NCI-H2196 treated with DMSO at 0.1 percent for 48 hours (cell line): ENCODE data around the gene UBXN2A.
"Not testable (repeated sequence)": the region's sequence is repeated elsewhere in the genome, so short reads cannot be mapped to it uniquely, and the experiment has no call there.

ENCODE experiments used
- DNase-seq: peaks from one replicate; lab custom pipeline; 2025; ENCODE audit not compliant: unreplicated experiment; lab: John Stamatoyannopoulos, UW

Gene UBXN2A

DNA sequence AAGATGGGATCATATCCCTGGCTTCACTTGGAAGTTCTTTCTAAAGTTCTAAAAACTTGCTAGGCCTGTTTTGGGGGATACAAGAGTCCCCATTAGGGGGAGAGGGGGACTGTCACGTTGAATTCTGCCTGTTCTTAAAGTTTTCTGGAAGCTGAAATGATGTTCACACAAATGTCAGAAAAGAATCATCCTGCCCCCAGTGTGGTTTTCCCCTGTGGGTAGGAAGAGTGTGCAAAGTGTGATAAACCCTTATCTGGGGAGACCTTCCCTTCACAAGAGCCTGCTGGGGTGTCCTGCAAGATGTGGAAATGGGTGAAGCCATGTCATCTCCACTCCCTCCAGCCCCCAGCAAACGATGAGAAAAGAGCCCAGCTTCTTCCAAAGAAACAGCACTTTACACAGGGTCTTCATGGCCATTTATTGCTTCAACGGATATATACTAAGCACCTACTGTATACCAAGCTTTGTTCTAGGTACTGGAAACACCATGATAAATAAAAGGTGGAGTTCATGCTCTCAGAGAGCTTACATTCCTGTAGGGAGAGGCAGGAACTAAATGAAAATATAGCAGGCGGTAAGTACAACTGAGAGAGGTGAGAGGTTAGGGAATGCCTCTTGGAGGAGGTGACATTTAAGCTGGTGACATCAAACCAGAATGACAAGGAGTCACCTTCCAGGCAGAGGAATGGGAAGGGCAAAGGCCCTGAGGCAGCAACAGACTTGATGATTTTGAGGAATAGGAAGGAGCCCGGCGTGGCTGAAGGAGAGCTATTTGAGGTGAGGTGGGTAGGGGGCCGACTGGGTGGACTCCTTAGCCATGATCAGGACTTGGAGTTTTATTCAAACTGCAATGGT, 71.2 kb downstream of the UBXN2A start:
- no peak for DNase-seq

- no peak for DNase-seq
Observed at GRCh38 chr2:24012521-24013188, 72.4 kb downstream of the UBXN2A start.

DNA sequence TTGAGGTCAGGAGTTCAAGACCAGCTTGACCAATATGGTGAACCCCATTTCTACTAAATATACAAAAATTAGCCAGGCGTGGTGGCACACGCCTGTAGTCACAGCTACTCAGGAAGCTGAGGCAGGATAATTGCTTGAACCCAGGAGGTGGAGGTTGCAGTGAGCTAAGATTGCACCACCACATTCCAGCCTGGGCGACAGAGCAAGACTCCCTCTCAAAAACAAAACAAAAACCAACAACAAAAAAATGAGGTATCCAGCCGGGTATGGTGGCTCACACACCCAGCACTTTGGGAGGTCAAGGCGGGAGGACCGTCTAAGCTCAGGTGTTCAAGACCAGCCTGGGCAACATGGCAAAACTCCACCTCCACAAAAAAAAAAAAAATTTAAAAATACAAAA, 74.6 kb downstream of the UBXN2A start:
- not testable (repeated sequence) for DNase-seq

GRCh38 chr2:24015562-24016375, 75.5 kb downstream of the UBXN2A start:
- no peak for DNase-seq

DNA sequence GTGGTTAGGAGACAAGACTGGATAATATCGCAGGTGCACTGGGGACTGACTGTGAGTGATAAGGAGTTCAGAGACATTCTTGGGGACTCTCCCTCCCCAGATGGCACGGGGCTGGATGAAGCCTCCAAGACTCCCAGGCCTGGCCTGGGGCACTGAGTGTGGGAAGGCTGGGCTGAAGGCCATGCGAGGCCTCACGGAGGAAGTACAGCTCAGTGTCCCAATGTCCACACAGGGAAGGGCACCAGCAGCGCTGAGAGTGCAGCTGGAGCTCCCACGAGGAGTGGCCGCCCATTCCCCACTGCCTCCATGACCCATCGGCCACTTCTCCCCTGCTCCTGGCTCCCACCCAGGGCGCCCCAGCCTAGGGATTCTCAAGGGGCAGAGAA, 76.1 kb downstream of the UBXN2A start:
- no peak for DNase-seq

- no peak for DNase-seq
Observed at GRCh38 chr2:24016853-24017703, 76.8 kb downstream of the UBXN2A start.

DNA sequence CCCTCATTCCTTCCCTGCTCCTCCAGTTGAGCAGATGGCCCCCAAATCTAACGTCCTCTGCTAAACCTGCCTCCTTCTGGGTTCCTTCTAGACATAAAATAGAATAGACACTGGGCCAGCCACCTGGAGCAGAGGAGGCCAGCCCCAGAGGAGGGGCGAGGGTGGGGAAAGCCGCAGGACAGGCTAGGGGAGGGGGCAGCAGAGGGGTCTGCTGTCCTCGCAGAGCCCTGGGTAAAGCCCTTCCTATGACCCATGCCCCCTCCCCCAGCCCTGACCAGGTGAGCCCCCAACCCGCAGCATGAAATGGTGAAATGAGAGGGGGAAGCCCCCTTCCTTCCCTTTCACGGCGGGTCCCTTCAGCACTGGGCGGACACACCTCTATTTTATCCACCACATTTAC, 77.4 kb downstream of the UBXN2A start:
- DNase-seq, result no peak

GRCh38 chr2:24018241-24018640, 78.0 kb downstream of the UBXN2A start:
- no peak for DNase-seq

DNA sequence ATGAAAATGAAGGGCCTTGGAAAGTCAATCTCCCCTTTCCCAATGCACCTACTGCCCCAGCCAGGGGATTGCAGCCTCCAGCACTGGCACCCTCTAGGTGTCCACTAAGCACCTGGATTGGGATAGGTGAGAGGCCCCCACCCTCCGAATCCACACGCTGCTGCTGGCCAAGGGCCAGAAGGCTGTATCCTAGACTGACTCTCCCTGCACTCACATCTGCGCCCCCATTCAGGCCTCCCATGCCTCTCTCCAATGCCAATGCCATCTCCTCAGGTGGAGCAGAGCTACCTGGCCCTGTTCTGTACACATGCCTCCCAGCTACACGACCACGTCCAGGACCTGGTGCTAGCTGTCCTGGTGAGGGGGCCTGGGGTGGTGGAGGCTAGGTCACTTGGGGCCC, 79.5 kb downstream of the UBXN2A start:
- no peak for DNase-seq

- DNase-seq, result no peak
Observed at GRCh38 chr2:24020244-24020643, 80.0 kb downstream of the UBXN2A start.

- no peak for DNase-seq
Observed at GRCh38 chr2:24021122-24021998, 81.1 kb downstream of the UBXN2A start.

- DNase-seq, result no peak
Observed at GRCh38 chr2:24022324-24022974, 82.2 kb downstream of the UBXN2A start.

DNA sequence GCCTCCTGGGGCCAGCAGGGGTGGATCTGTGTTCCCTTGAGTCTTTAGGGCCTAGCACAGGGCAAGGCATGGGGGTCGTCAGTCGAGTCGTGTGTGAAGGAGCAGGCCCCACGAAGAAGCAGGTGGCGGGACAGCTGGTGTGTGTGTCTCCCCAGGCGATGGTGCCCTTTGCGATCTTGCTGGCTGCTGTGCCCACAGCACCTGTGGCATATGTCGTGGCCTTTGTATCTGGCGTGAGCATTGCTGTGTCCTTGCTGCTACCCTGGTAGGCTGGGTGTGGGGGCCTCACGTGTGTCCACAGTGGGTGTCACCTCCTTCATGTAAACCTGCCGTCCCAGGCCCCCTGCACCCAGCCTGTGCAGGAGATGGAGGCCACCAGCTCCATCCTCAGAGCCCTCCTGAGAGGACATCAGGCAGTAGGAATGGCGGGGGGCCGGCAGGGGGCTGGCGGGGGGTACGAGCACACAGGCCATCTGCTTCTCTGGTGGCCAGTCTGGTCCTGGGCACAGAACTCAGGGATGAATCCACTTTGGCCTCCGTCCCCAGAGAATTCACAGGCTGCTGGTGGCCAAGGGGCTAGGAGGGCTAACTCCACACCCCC, 82.8 kb downstream of the UBXN2A start:
- DNase-seq, result no peak

DNA sequence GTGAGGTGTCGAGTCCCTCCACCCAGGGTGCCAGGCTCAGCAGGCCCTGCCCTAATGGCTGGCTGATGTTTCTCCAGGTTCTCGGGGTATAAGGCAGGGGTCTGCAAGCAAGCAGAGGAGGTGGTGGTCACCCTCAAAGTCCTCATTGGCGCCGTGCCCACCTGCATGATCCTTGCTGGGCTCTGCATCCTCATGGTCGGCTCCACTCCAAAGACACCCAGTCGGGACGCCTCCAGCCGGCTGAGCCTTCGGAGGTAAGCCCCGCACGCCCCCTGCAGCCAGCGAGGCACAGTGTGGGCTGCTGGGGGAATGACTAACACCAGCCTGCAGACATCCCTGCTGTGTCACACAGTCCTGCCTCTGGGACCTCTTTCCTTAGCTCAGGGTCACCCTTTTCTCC, 83.8 kb downstream of the UBXN2A start:
- DNase-seq, result no peak

- no peak for DNase-seq
Observed at GRCh38 chr2:24024996-24025663, 84.9 kb downstream of the UBXN2A start.

- no peak for DNase-seq
Observed at GRCh38 chr2:24026233-24026632, 86.0 kb downstream of the UBXN2A start.

DNA sequence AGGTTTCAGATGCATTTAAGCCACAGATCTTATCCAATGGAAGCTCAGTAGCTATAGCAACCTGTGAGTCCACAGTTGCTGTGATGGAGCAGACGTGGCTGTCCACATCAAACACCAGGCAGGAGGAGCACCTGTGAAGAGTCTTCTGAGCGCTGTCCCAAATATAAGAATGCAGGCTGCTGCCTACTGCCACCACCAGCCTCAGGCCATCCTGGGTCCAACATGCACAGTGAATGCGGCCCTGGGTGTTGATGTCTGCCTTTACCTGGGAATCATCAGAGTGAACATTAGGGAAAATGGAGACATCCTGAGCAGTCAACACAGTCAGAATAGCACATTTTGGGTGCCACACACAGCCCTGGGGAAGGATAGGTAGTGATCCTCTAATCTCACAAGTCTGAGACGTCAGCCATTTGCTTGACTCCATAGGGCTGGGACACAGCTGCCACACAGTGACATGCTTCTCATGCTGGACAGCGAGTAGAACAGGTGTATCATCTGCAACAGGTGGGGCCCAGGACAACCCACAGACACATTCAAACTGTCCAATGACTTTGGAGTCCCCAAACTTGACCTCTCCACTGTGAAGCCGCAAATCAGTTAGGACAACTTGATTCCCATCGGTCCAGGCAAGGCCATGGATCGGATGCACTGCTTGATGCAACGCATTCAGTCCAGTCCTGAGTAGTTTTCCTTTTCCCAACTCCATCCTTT, 98.7 kb downstream of the UBXN2A start:
- DNase-seq, result no peak

DNA sequence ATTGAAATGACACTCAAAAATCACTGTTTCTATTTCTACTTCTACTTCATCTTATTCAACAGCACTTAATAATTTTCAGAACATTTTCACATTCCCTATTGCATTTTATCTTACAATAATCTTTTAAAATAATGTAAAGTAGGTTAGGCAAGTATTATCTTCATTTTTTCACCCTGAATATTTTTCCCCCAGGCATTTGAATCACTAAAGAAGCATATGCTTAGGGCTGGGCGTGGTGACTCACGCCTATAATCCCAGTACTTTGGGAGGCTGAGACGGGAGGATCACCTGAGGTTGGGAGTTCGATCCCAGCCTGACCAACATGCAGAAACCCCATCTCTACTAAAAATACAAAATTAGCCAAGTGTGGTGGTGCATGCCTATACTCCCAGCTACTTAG, 100.2 kb downstream of the UBXN2A start:
- DNase-seq, result no peak
